Measurements from ENCODE around the gene ABHD4.
"Not testable (repeated sequence)": the region's sequence is repeated elsewhere in the genome, so short reads cannot be mapped to it uniquely, and the experiment has no call there.

ABHD4 gene

DNA sequence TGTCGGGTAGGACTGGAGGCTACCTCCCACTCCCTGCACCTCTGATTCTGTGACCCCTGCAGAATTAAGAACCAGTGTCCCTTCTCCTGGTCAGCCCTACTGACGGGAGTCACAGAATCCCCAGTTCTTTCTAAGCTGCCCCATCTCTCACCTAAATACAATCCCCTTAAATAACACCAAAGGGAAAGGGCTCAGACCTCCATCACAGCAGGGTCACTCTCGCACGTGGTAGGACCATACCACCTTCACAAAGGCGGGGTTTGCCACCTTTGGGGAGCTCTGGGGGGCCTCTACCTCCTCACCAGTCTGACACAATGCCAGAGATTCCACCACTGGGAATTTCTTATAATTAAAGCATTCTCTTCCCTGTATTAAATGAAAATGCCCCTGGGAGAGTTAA is 44.7 kb upstream of the ABHD4 start:
- no peak overlapping the region for H3K4me3 ChIP-seq (ENCODE audit: low read depth, low read length)
- DNase-seq (ENCODE audit: low read depth), result no peak
- TF ChIP-seq, protein P1, sequence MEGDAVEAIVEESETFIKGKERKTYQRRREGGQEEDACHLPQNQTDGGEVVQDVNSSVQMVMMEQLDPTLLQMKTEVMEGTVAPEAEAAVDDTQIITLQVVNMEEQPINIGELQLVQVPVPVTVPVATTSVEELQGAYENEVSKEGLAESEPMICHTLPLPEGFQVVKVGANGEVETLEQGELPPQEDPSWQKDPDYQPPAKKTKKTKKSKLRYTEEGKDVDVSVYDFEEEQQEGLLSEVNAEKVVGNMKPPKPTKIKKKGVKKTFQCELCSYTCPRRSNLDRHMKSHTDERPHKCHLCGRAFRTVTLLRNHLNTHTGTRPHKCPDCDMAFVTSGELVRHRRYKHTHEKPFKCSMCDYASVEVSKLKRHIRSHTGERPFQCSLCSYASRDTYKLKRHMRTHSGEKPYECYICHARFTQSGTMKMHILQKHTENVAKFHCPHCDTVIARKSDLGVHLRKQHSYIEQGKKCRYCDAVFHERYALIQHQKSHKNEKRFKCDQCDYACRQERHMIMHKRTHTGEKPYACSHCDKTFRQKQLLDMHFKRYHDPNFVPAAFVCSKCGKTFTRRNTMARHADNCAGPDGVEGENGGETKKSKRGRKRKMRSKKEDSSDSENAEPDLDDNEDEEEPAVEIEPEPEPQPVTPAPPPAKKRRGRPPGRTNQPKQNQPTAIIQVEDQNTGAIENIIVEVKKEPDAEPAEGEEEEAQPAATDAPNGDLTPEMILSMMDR (IDR thresholded peaks at IDR 0.05; ENCODE audit: control insufficient read depth, extremely low read depth, insufficient read depth), result no peak

DNA sequence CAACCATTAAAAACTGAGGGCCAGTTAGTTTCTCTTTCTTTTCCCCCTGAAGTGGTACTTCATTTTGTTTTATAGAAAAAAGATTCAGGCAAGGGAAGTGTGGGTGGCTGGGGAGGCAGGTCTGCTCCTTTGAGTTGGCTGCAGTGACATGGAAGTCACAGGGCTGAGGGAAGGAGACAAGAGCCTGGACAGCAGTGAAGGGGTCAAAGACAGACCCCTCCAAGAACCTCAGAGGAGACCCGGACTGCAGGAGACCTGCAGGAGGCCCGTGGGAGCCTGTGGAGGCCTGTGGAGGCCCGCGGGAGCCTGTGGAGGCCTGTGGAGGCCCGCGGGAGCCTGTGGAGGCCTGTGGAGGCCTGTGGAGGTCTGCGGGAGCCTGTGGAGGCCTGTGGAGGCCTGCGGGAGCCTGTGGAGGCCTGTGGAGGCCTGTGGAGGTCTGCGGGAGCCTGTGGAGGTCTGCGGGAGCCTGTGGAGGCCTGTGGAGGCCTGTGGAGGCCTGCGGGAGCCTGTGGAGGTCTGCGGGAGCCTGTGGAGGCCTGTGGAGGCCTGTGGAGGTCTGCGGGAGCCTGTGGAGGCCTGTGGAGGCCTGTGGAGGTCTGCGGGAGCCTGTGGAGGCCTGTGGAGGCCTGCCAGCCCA is 44.1 kb upstream of the ABHD4 start:
- H3K4me3 ChIP-seq (ENCODE audit: low read depth, low read length); DNase-seq (ENCODE audit: low read depth): not testable (repeated sequence)

DNA sequence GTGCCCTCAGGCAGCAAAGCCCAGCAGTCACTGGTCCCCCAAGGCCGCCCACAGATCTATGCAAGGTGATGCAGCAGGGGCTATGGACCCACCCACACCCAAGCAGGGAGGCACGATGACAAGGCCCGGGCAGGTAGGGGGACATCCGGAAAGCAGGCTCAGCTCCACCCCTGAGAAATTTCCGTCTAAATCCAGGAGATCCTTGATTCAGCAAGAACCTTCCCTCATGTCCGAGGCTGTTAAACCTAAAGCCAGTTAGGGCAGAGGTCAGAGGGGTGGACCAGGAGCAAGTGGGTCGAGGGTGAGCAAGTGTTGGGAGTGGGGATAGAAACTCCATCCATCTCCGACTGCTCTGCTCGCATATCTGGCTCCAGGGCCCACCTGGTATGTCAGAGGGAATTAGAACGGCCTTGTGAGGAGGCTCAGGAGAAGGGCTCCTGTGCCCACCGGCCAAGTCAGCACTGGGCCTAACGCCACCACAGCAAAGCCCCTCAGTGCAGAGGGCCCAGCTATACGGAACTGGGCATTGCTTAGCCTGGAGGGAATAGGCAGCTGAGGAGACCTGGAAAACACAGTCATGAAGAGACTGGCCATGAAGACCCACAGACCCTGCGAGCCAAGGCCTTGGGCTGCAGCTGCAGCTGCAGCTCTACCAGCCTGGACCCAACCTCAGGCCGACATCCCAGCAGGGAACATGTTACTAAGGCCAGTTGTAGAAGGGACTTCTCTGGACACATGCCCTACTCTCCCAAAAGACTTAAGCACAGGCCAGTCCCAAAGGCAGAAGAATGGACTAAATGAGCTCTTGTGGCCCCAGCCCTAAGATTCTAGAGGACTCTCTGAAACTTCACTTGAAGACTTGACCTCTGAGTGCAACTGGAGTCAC is 43.4 kb upstream of the ABHD4 start:
- DNase-seq (ENCODE audit: low read depth), result no peak
- TF ChIP-seq, protein P1 (IDR thresholded peaks at IDR 0.05; ENCODE audit: control insufficient read depth, extremely low read depth, insufficient read depth), result no peak

DNA sequence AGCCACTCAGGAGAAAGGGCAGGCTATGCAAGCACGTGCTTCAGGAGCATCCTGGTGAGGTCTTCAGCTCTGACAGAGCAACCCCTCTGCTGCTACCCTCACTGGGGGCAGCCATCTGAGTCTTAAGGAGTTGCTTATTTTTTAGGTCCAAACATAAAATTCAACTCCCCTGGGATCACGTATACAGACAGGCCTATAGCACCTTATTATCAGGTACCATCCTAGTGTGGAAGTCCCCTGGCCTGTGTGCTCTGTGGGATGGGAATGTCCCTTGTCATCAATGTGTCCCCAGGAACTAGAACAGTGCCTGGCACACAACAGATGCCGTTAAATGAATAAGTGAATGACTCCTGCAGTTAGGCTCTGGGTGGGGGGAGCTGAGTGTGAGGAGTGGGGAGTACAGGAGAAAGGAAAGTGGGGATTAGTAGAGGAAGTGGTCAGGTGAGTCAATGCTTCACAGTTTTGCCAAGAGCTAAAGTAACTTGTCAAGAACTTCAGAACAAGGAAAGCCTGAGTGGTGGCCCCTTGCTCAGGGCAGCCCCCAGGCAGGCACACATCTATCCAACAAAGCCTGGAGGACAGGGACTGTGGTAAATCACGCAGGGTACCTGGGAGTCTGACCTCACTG is 42.6 kb upstream of the ABHD4 start:
- no peak for DNase-seq (ENCODE audit: low read depth)
- TF ChIP-seq, protein P1 (IDR thresholded peaks at IDR 0.05; ENCODE audit: control insufficient read depth, extremely low read depth, insufficient read depth), result no peak
- H3K4me3 ChIP-seq (ENCODE audit: low read depth, low read length), result no peak overlapping the region

More for the DNA sequence above, 43.4 kb upstream of the ABHD4 start:
- no peak overlapping the region for H3K4me3 ChIP-seq (ENCODE audit: low read depth, low read length)

DNA sequence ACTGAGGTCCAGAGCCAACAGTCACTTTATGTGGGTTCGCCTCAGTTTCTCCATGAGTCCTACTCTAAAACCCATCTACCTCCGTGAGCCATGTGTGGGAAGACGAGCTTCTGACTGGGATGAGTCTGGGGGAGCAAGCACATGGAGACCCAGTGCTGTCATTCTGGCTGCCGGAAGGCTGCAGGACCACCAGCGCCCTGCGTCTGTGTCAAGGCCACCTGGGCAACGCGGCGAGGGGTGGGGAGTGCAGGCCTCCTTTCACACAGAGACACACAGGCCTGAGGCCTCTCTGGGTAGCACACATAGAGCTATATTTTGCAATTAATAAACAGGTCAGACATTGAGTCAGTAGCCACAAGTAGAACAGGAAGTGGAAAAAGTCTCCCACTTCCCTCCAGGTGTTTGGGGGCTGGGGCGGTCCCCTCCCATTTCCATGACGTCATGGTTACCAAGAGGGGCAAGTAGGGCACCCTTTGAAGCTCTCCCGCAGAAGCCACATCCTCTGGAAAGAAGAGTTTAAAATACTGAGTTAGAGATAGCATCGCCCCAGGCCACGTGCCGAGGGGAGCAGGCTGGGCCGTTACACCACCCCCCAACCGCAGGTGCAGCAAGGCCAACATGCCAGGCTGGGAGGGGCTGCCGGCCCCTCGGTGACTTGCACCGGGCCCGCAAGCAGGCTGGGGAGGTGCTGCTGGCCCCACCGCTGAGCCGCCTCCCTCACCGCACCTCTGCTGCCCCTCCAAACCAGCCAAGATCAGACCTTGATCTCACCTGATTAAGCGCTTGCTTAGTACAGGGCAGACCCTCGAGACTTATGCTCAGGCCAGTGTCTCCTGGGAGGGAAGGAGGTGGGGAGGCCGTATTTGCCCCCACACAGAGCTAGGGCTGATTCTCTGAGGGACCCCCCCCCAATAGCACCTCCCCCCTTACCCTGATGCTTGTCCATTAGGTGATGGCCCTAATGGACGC is 41.8 kb upstream of the ABHD4 start:
- TF ChIP-seq, protein P1 (IDR thresholded peaks at IDR 0.05; ENCODE audit: control insufficient read depth, extremely low read depth, insufficient read depth), result no peak
- DNase-seq (ENCODE audit: low read depth), result no peak
- H3K4me3 ChIP-seq (ENCODE audit: low read depth, low read length), result no peak overlapping the region

DNA sequence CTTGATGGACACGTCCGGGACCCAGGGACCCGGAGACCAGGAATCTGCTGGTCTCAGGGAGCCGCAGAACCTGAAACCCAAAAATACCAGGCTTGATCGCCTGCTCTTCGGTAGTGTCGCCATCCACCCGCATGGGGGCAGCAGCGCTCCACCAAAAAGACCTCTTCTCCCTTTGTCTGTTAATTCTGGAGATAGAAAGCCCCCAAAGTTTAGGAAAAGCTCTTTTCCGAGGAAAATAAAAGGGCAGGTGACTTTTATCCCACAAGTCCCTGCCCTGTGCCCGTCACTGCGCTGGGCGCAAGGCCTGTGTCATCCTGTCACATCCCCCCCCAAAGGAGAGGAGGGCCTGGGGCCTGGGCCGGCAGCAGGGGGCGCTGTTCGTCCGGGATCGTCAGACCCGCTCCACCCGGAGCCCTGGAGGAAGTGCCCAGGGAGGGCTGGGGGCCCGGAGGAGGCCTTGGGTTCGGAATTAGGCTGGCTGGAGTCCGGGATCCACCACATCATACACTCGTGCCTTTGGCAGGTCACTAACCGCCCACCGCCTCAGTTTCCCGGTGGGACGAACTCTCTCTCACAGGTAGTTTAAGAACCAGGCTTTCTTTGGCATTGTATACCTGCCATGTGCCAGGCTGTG is 41.0 kb upstream of the ABHD4 start:
- no peak overlapping the region for H3K4me3 ChIP-seq (ENCODE audit: low read depth, low read length)
- no peak for DNase-seq (ENCODE audit: low read depth)
- TF ChIP-seq, protein P1 (IDR thresholded peaks at IDR 0.05; ENCODE audit: control insufficient read depth, extremely low read depth, insufficient read depth), result peak; percentile 82
